ENCODE results near the gene PDE2A. TPM values are rescaled to one million over a fixed set of nuclear protein-coding genes. Genes with fewer than 3 reads are reported as not detected.

PDE2A gene
- total and polyA plus RNA-seq, 2 of the 4 experiments (the other 2 are of a cell fraction), result 0.02 TPM; not detected in 1

- Histone ChIP-seq H3K79me1 (ENCODE audit: low read depth in 1 of 2, low read length in 2 of 2) (no peaks in the 10 kb centered on the region), H4K91ac (ENCODE audit: insufficient read depth, low read depth, low read length) (no peak overlapping the region), H2AFZ (replicated peaks; ENCODE audit: low read length, poor library complexity) (peak overlapping the region; percentile 40), H3K14ac (replicated peaks; ENCODE audit: low read depth, low read length) (no peak overlapping the region), H3K4me3 (ENCODE audit: insufficient read depth, low read depth, low read length) (no peak overlapping the region), H3K18ac (ENCODE audit: low read depth, low read length) (no peak overlapping the region), H3K4ac (ENCODE audit: low read depth, low read length) (no peak overlapping the region), H2AK5ac (ENCODE audit: low read depth, low read length) (0 out of 2 replicates have a peak overlapping the region, but pooled peaks have one; percentile 1), H4K5ac (ENCODE audit: low read depth, low read length) (no peak overlapping the region), H3K27ac (ENCODE audit: insufficient read depth, low read length) (no peak overlapping the region), H3K56ac (ENCODE audit: extremely low read depth, insufficient read depth, low read length) (no peak overlapping the region), H4K8ac (ENCODE audit: low read depth in 2 of 2, low read length in 2 of 2) (no peak overlapping the region; a peak in 1 of 4 replicates), H2BK120ac (ENCODE audit: low read depth, low read length) (no peak overlapping the region), H3K9me3 (ENCODE audit: control insufficient read depth, insufficient read depth, low read length) (no peaks in the 10 kb centered on the region), H3K4me2 (ENCODE audit: low read depth, low read length) (no peak overlapping the region), H3K9ac (ENCODE audit: low read depth, low read length) (no peak overlapping the region), H2BK15ac (ENCODE audit: low read depth, low read length) (no peak overlapping the region), H3K23ac (ENCODE audit: low read depth, low read length) (no peak overlapping the region), H3K36me3 (ENCODE audit: control insufficient read depth, insufficient read depth, low read length) (no peaks in the 10 kb centered on the region), H3K9me1 (ENCODE audit: insufficient read depth, low read length) (no peaks in the 10 kb centered on the region), H3K4me1 (ENCODE audit: control insufficient read depth, insufficient read depth, low read length) (peaks cover 7% of the 10 kb centered on the region; the same call in 1 of the 2 replicates), H4K20me1 (ENCODE audit: insufficient read depth, low read length) (no peaks in the 10 kb centered on the region; the same call in 1 of the 2 replicates), H2AK9ac (replicated peaks; ENCODE audit: low read depth, low read length, poor library complexity) (peak overlapping the region; percentile 50), H2BK20ac (ENCODE audit: low read depth, low read length) (no peak overlapping the region), H3K27me3 (ENCODE audit: control insufficient read depth, insufficient read depth, low read length) (peaks cover 58% of the 10 kb centered on the region), H2BK5ac (ENCODE audit: low read depth, low read length, poor library complexity, severe bottlenecking) (no peak overlapping the region)
- dilution Hi-C loops (cut with HindIII; ENCODE audit: low sequenced_read_pairs, unreplicated experiment) (no loop called here), intact Hi-C loops (cut with micrococcal nuclease) (no loop called here), in situ Hi-C loops (cut with MboI; ENCODE audit: low sequenced_read_pairs) (no loop called here)
- 11% methylated on average over 8 of the region's 20 CpGs; no CpG with 5 or more reads in 1 of the 2 experiments for WGBS, 2 experiments (ENCODE audit: extremely low coverage in 2 of 2, insufficient read length in 1 of 2)
- TF ChIP-seq FOS (IDR thresholded peaks at IDR 0.05; ENCODE audit: low read depth, low read length) (no peak), SMC3 (IDR thresholded peaks at IDR 0.05; ENCODE audit: low read depth, low read length) (no peak), CEBPB (IDR thresholded peaks at IDR 0.05; ENCODE audit: low read depth, low read length) (no peak), CHD1 (IDR thresholded peaks at IDR 0.05; ENCODE audit: low read depth, low read length) (no peak), RCOR1 (IDR thresholded peaks at IDR 0.05; ENCODE audit: insufficient replicate concordance, low read length) (no peak), RAD21 (IDR thresholded peaks at IDR 0.05; ENCODE audit: low read length) (no peak), RFX5 (IDR thresholded peaks at IDR 0.05; ENCODE audit: low read depth, low read length) (no peak), MAFK (IDR thresholded peaks at IDR 0.05; ENCODE audit: low read depth, low read length) (no peak), BHLHE40 (IDR thresholded peaks at IDR 0.05; ENCODE audit: low read depth, low read length) (no peak), NFE2L2 (IDR thresholded peaks at IDR 0.05; ENCODE audit: low read depth, low read length) (no peak), ELK1 (IDR thresholded peaks at IDR 0.05; ENCODE audit: borderline replicate concordance, low read depth, low read length) (no peak), CTCF (conservative IDR thresholded peaks at IDR 0.05; ENCODE audit: low read depth, low read length) (no peak), MXI1 (IDR thresholded peaks at IDR 0.05; ENCODE audit: borderline replicate concordance, low read depth, low read length) (no peak), MAZ (IDR thresholded peaks at IDR 0.05; ENCODE audit: borderline replicate concordance, low read depth, low read length) (no peak), POLR2A (IDR thresholded peaks at IDR 0.05; ENCODE audit: low read depth, low read length) (no peak)
- BruUV-seq (replicated peaks), result no TSS peak
- ChIA-PET CTCF (interaction anchor here (1.5 kb wide), 1 partner anchor 10 kb away, joined by 4 read pairs; no protein-coding TSS in a partner anchor), POLR2A (ENCODE audit: unreplicated experiment) (no interaction called here)
- ATAC-seq (ENCODE audit: low read depth), result peak; percentile 92
- peak; percentile 27 for DNase-seq
Observed at GRCh38 chr11:72625691-72626413, 48.4 kb downstream of the PDE2A start.

Measured in IMR-90 (cell line).